Peyer's patch (tissue), 4 donors: ENCODE measurements around the gene LCMT2. TPM values are rescaled to one million over a fixed set of nuclear protein-coding genes. Genes with fewer than 3 reads are reported as not detected.

Source experiments
- DNase-seq, 3 donors: peaks; one replicate each; pipeline ENCODE4 v3.0.0-alpha.2; 2017 to 2019
- H3K27ac ChIP-seq, 4 donors: fragments of 200-600 bp; sonication (generic); one replicate each; pipeline ENCODE4 v1.5.1; 2016 to 2019
- H3K27me3 ChIP-seq, 2 donors: fragments of 200-600 bp; sonication (generic); one replicate each; pipeline ENCODE4 v1.5.1; 2019
- H3K36me3 ChIP-seq, 3 donors: fragments of 200-600 bp; sonication (generic); one replicate each; pipeline ENCODE4 v1.5.1; 2016 to 2019
- H3K4me1 ChIP-seq, 4 donors: fragments of 200-600 bp; sonication (generic); one replicate each; pipeline ENCODE4 v1.5.1; 2016 to 2019
- H3K4me3 ChIP-seq, 4 donors: fragments of 200-600 bp; sonication (generic); 1 replicate in 3 of 4; 2 replicates in 1 of 4; pipeline ENCODE4 v1.5.1; 2016 to 2019; ENCODE audit warnings: mild to moderate bottlenecking in 1 of 4
- H3K9me3 ChIP-seq, 4 donors: fragments of 200-600 bp; sonication (generic); one replicate each; pipeline ENCODE4 v1.5.1; 2016 to 2019; ENCODE audit warnings: mild to moderate bottlenecking in 1 of 4
- POLR2A ChIP-seq, 2 donors: fragments of 450-650 bp; IDR thresholded peaks; one replicate each; pipeline ENCODE4 v1.5.1; 2017; ENCODE audit warnings: antibody characterized with exemption in 2 of 2, mild to moderate bottlenecking in 2 of 2, moderate library complexity in 2 of 2
- total RNA-seq, 4 donors: library from RNA; depleted of rRNA; stranded (reverse); fragments of >200 nt; gene quantifications; one replicate each; pipeline ENCODE4 v1.1.0, GENCODE V29; 2016
- TF ChIP-seq, protein P1 (sequence below), 6 experiments: fragments of 450-650 bp in 4 of 6; fragments of 200-600 bp in 2 of 6; sonication (generic) in 1 of 6; IDR thresholded peaks; one replicate each; pipeline ENCODE4 v1.5.1; 2017 to 2019; ENCODE audit warnings: antibody characterized with exemption in 6 of 6, mild to moderate bottlenecking in 3 of 6, moderate library complexity in 1 of 6

Gene LCMT2, protein sequence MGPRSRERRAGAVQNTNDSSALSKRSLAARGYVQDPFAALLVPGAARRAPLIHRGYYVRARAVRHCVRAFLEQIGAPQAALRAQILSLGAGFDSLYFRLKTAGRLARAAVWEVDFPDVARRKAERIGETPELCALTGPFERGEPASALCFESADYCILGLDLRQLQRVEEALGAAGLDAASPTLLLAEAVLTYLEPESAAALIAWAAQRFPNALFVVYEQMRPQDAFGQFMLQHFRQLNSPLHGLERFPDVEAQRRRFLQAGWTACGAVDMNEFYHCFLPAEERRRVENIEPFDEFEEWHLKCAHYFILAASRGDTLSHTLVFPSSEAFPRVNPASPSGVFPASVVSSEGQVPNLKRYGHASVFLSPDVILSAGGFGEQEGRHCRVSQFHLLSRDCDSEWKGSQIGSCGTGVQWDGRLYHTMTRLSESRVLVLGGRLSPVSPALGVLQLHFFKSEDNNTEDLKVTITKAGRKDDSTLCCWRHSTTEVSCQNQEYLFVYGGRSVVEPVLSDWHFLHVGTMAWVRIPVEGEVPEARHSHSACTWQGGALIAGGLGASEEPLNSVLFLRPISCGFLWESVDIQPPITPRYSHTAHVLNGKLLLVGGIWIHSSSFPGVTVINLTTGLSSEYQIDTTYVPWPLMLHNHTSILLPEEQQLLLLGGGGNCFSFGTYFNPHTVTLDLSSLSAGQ
- total RNA-seq = 1 to 10 TPM; 2.8 to 5.1 (median 3.6) TPM

DNA sequence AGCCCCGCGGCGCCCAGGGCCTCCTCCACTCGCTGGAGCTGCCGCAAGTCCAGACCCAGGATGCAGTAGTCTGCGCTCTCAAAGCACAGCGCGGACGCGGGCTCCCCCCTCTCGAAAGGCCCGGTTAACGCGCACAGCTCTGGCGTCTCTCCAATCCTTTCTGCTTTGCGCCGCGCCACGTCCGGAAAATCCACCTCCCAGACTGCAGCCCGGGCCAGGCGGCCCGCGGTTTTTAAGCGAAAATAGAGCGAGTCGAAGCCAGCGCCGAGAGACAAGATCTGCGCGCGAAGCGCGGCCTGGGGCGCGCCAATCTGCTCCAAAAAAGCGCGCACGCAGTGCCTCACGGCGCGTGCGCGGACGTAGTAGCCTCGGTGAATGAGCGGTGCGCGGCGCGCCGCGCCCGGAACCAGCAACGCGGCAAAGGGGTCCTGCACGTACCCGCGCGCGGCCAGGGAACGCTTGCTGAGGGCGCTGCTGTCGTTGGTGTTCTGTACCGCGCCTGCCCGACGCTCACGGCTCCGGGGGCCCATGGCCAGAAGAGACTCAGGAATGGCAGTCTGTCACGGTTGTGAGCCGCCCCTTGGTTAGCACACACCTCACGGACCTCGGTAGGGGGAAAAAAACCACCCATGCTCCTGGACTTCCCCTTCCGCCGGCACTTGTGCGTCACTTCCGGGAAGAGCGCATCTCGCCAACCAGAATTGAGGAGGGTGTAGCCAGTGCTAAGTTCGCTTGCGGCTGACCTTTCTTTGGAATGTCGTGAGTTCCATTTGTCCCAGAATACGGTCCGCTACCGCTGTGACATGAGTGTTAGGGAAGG, at the start of gene LCMT2:
Gene LCMT2 (minus strand): TSS at position 614 of the 820 bp plus-strand sequence. CDS start 84 bp downstream, at position 530.
- H3K9me3 ChIP-seq = no peaks in the 10 kb centered on the region

DNA sequence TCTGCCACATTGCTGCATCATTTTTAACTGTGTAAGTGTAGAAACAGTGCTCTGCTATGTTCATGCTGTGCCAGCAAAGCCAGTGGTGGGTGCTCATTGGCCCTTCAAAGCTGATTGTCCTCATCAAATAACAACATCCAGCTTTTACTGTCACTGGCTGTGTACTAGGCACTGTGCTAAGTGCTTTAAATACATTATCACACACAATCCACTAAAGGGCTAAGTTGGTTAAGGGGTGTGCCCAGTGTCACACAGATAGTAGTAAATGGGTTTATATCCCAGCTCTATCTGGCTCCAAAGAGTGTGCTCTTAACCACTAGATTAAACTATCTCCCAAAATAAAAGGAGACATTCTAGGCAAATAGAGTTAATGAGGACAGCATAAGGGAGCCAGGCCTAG, 48.2 kb upstream of the LCMT2 start:
- no peaks in the 10 kb centered on the region for H3K4me1 ChIP-seq
- no peaks in the 10 kb centered on the region for H3K9me3 ChIP-seq
- DNase-seq = no peak
- H3K4me3 ChIP-seq = no peak overlapping the region
- peaks cover 0 to 44% (median 0%) of the 10 kb centered on the region in 3 donors for H3K36me3 ChIP-seq
- no peak for TF ChIP-seq POLR2A (IDR thresholded peaks at IDR 0.05)
- TF ChIP-seq, protein P1, sequence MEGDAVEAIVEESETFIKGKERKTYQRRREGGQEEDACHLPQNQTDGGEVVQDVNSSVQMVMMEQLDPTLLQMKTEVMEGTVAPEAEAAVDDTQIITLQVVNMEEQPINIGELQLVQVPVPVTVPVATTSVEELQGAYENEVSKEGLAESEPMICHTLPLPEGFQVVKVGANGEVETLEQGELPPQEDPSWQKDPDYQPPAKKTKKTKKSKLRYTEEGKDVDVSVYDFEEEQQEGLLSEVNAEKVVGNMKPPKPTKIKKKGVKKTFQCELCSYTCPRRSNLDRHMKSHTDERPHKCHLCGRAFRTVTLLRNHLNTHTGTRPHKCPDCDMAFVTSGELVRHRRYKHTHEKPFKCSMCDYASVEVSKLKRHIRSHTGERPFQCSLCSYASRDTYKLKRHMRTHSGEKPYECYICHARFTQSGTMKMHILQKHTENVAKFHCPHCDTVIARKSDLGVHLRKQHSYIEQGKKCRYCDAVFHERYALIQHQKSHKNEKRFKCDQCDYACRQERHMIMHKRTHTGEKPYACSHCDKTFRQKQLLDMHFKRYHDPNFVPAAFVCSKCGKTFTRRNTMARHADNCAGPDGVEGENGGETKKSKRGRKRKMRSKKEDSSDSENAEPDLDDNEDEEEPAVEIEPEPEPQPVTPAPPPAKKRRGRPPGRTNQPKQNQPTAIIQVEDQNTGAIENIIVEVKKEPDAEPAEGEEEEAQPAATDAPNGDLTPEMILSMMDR (IDR thresholded peaks at IDR 0.05) = no peak
- H3K27me3 ChIP-seq = no peaks in the 10 kb centered on the region
- H3K27ac ChIP-seq = no peak overlapping the region

More for the DNA sequence above, at the start of gene LCMT2:
- Histone ChIP-seq H3K27me3 (no peaks in the 10 kb centered on the region), H3K36me3 (no peaks in the 10 kb centered on the region), H3K4me1 (peaks cover 0 to 19% (median 9%) of the 10 kb centered on the region in 4 donors), H3K4me3 (peak within 1 kb of the TSS; percentile 58 to 79 (median 74)), H3K27ac (peak within 1 kb of the TSS; percentile 85 to 93 (median 91))
- DNase-seq = peak; percentile 88 to 97 (median 93)
- peak; percentile 27 to 77 for TF ChIP-seq POLR2A (IDR thresholded peaks at IDR 0.05)
- TF ChIP-seq, protein P1 (IDR thresholded peaks at IDR 0.05) = peak in 2 of 6 experiments; percentile 16 to 20

DNA sequence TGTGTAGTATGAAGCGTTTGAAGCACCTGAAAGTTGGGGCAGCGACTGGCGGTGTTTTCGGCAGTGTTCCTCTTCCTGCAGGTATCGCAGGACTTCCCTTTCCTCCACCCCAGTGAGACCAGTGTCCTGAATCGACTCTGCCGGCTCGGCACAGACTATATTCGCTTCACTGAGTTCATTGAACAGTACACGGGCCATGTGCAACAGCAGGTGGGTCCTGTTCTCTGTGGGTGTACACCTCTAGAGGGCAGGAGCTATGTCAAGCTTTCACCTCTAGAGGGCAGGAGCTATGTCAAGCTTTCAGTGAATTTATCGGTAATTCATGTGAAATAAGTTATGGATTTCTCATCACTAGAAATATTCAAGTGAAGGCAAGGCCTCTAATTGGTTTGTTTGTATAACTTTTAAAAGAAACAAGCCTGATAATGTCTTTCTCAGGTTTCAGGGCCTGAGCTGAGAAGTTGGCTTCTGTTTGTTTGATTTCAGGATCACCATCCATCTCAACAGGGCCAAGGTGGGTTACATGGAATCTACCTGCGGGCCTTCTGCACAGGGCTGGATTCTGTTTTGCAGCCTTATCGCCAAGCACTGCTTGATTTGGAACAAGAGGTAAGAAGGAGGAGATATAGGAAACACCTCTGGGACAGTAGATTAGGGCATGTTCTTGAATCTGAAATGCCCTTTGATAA, 45.8 kb upstream of the LCMT2 start:
- no peak overlapping the region for H3K4me3 ChIP-seq
- no peaks in the 10 kb centered on the region for H3K27me3 ChIP-seq
- peaks cover 0 to 10% (median 3%) of the 10 kb centered on the region in 4 donors for H3K4me1 ChIP-seq
- no peak for TF ChIP-seq POLR2A (IDR thresholded peaks at IDR 0.05)
- TF ChIP-seq, protein P1 (IDR thresholded peaks at IDR 0.05) = peak; percentile 51 to 72 (median 58)
- no peak overlapping the region for H3K27ac ChIP-seq
- H3K36me3 ChIP-seq = peaks cover 0 to 30% (median 0%) of the 10 kb centered on the region in 3 donors
- DNase-seq = peak in 2 of 3 donors; percentile 57 to 72
- H3K9me3 ChIP-seq = no peaks in the 10 kb centered on the region

DNA sequence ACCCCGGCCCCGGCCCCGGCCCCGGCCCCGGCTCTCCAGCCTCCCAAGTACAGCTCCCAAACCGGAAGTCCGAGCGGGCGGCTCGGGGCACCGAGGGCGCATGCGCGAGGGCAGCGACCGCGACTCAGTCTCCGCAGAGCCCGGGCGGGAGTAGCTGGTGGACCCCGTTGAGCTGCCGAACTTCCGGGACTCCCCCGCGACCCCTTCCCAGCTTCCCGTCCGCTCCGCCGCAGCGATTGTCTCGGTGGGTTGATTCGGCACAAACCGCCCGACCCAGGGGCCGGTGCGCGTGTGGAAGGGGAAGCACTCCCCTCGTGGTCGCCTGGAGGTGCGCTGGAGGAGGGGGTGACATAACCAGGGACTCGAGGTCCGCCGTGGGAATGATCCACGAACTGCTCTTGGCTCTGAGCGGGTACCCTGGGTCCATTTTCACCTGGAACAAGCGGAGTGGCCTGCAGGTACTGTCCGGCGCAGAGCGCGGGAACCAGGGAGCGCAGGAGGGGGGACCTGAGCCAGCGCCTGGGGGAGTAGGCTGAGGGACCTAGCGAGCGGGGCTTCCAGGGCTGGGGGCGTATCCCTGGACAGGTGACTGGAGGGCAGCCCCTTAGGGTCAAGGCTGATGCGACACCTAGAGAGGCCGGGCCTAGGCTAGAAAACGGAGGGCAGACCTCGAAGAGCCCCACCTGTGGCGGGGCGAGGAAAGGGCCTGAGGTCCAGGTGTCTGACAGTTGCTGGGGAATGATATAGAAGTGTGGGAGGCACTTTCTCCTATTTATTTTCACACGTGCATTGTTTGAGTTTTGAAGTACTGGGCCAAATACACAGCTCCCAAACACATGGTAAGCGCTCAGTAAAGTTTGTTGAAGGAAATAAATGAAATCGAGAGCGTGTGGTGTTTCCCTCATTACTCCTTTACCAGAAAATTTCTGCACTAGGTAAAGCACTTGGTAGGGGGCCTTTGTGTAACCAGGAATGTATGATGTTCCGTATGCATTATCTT, 40.9 kb upstream of the LCMT2 start, which contains the start of the genes TUBGCP4 and ZSCAN29:
Gene TUBGCP4 (plus strand): TSS at position 127 of the 1,000 bp plus-strand sequence. CDS start 254 bp downstream, at position 381.
Gene ZSCAN29 (minus strand): TSS at position 69 of the 1,000 bp plus-strand sequence. CDS start 1,130 bp downstream, outside the sequence.
- Histone ChIP-seq H3K9me3 (no peaks in the 10 kb centered on the region), H3K27ac (peak within 1 kb of the TSS; percentile 68 to 87 (median 74)), H3K4me1 (peaks cover 0 to 29% (median 7%) of the 10 kb centered on the region in 4 donors), H3K27me3 (no peaks in the 10 kb centered on the region), H3K4me3 (peak within 1 kb of the TSS; percentile 76 to 94 (median 88)), H3K36me3 (peaks cover 0 to 10% (median 0%) of the 10 kb centered on the region in 3 donors)
- DNase-seq = peak; percentile 69 to 88 (median 87)
- peak in 1 of 2 donors; percentile 45 for TF ChIP-seq POLR2A (IDR thresholded peaks at IDR 0.05)
- TF ChIP-seq, protein P1 (IDR thresholded peaks at IDR 0.05) = peak; percentile 5 to 53 (median 38)
